NCI-H1436 treated with DMSO at 0.1 percent for 48 hours (cell line): ENCODE results near the gene PRPF6.

ENCODE experiments used
- DNase-seq: peaks from one replicate; lab custom pipeline; 2025; lab: John Stamatoyannopoulos, UW

Gene PRPF6

GRCh38 chr20:64064145-64064698, 83.3 kb downstream of the PRPF6 start:
- DNase-seq = no peak

GRCh38 chr20:64065062-64065973, 84.4 kb downstream of the PRPF6 start:
- DNase-seq = no peak

- no peak for DNase-seq
Observed at GRCh38 chr20:64065974-64066343, 85.0 kb downstream of the PRPF6 start.

- DNase-seq = no peak
Observed at GRCh38 chr20:64067005-64067632, 86.2 kb downstream of the PRPF6 start.

GRCh38 chr20:64067733-64068307, 86.9 kb downstream of the PRPF6 start:
- no peak for DNase-seq

GRCh38 chr20:64068386-64069208, 87.7 kb downstream of the PRPF6 start:
- no peak for DNase-seq

- no peak for DNase-seq
Observed at GRCh38 chr20:64069209-64069613, 88.3 kb downstream of the PRPF6 start.

GRCh38 chr20:64069614-64070243, 88.8 kb downstream of the PRPF6 start:
- no peak for DNase-seq

- DNase-seq = no peak
Observed at GRCh38 chr20:64070244-64070993, 89.5 kb downstream of the PRPF6 start.

- DNase-seq = no peak
Observed at GRCh38 chr20:64071341-64072332, 90.7 kb downstream of the PRPF6 start.

GRCh38 chr20:64072498-64073063, 91.6 kb downstream of the PRPF6 start:
- no peak for DNase-seq

- no peak for DNase-seq
Observed at GRCh38 chr20:64073476-64074183, 92.7 kb downstream of the PRPF6 start.

GRCh38 chr20:64074184-64074789, 93.4 kb downstream of the PRPF6 start:
- no peak for DNase-seq

GRCh38 chr20:64074963-64075362, 94.0 kb downstream of the PRPF6 start:
- DNase-seq = no peak

- DNase-seq = no peak
Observed at GRCh38 chr20:64075556-64075955, 94.6 kb downstream of the PRPF6 start.

- no peak for DNase-seq
Observed at GRCh38 chr20:64076061-64076997, 95.4 kb downstream of the PRPF6 start.

- DNase-seq = no peak
Observed at GRCh38 chr20:64077094-64077493, 96.2 kb downstream of the PRPF6 start.
